ENCODE results near the gene RAB13. TPM values are rescaled to one million over a fixed set of nuclear protein-coding genes. Genes with fewer than 3 reads are reported as not detected.
A peak's percentile ranks its signal among the peaks of the same experiment; 100 is the strongest.

RAB13 gene
- total RNA-seq, 1 donor from 2014 or later: 24.2 TPM

DNA sequence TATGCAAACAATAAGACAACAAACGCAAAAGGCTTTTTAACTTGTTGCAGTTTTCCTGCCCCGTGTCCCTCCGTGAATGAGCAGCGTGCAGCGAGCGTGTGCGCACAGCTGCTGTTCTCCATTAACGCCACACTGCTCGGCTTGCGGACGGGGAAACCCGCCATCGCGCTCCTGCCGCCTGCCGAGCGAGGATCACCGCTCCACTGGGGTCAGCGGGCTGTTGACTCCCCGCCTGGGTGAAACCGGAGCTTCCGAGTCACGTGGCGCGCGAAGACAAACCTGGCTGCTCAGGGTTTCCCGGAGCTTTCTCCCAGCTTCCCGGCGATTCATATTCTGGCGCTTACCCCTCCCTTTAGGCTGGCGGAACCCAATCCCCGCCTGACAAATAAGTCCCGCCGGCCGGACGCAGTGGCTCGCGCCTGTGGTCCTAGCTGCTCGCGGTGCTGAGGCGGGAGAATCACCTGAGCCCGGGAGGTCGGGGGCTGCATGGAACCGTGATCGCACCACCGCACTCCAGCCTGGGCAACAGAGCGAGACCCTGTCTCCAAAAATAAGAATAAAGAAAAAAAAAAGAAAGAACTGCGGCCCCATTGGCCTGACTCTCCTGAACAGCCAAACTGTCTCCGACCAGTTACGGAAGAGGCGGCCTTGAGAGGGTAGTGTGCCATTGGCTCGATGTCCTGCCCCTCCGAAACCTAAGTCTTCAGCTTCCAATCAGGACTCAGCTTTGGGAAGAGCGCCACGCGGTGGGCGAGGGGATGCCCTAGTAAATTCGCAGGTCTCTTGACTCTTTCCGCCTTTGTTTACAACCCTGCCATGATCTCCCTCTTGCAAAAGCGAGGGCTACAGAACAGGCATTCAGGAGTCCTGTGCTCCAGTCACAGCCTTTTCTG, 18.8 kb downstream of the RAB13 start, which contains the start of gene CREB3L4:
Gene CREB3L4 (plus strand): TSS at position 796 of the 893 bp plus-strand sequence. CDS start 624 bp downstream, outside the sequence.
- Histone ChIP-seq H3K36me3 (ENCODE audit: control insufficient read depth, insufficient read depth, low read length) (no peaks in the 10 kb centered on the region), H3K27me3 (ENCODE audit: control insufficient read depth, insufficient read depth, low read length) (no peaks in the 10 kb centered on the region), H3K4me3 (ENCODE audit: low read depth, low read length) (peak within 1 kb of the TSS; percentile 57)
- DNase-seq (ENCODE audit: low read depth): peak; percentile 97
- FAIRE-seq: no peak
- TF ChIP-seq, protein P1, sequence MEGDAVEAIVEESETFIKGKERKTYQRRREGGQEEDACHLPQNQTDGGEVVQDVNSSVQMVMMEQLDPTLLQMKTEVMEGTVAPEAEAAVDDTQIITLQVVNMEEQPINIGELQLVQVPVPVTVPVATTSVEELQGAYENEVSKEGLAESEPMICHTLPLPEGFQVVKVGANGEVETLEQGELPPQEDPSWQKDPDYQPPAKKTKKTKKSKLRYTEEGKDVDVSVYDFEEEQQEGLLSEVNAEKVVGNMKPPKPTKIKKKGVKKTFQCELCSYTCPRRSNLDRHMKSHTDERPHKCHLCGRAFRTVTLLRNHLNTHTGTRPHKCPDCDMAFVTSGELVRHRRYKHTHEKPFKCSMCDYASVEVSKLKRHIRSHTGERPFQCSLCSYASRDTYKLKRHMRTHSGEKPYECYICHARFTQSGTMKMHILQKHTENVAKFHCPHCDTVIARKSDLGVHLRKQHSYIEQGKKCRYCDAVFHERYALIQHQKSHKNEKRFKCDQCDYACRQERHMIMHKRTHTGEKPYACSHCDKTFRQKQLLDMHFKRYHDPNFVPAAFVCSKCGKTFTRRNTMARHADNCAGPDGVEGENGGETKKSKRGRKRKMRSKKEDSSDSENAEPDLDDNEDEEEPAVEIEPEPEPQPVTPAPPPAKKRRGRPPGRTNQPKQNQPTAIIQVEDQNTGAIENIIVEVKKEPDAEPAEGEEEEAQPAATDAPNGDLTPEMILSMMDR (IDR thresholded peaks at IDR 0.05; ENCODE audit: insufficient read depth, low read length, severe bottlenecking): peak; percentile 42

DNA sequence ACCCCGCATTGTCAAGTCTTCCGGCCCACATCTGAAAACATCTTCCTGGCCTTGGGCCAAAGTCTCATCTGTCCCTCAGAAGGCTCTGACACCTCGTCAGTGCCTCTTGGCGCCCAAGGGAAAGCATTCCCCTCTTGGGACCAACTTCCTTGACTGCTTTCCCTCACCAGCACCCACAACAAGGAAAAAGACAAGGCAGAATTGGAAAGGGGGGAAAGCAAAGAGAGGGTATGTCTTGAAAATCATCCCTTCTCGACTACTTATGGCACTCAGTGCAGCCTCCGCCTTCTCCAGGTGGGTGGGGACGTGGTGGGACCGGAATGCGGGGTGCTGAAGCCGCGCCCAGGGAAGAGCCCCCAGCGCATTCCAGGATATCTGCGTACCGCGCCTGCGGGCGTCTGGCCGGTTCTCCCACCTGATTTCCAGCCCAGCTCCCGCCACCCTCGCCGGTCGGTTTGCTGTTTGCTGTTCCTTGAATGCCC, 22.2 kb downstream of the RAB13 start:
- Histone ChIP-seq H3K4me3 (ENCODE audit: low read depth, low read length) (peak overlapping the region; percentile 80), H3K27me3 (ENCODE audit: control insufficient read depth, insufficient read depth, low read length) (no peaks in the 10 kb centered on the region), H3K36me3 (ENCODE audit: control insufficient read depth, insufficient read depth, low read length) (peaks cover 9% of the 10 kb centered on the region)
- FAIRE-seq (no peak), DNase-seq (ENCODE audit: low read depth) (peak; percentile 74)
- TF ChIP-seq, protein P1 (IDR thresholded peaks at IDR 0.05; ENCODE audit: insufficient read depth, low read length, severe bottlenecking): no peak

DNA sequence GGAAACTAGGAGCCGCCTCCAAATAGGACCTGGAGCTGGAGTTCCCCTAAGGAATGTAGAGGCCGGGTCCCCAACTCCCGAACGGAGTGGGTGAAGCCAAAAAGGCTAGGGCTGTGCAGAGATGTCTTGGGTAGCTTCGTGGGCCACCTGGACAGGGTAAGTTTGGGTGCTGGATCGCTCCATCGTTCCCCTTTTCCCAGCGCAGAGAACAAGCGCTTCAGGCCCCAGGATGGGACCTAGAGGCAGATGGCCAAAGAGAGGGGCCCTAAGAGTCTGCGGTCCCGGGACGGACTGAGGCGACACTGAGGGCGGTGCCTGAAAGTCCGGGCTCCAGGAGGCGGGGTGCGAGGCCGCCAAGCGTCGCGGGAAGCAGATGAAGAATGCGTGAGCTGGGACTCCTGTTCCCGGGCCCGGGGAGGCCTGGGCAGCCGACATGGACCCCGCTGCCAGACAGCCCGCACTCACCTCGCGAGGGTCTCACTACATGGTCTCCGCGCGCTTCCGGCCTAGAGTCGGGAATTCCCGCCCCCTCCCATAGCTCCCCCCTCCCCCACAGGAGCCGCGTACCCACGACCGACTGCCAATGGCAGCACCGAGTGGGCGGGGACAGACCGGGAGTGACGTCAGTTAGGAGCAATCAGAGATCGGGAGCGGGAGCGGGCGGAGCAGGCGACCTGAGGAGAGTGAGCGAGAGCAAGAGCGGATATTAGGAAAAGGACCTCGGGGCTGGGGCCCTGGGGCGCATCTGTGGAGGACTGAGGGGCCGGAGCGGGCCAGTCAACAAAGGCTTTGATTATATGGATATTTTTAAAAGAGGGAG, 22.9 kb downstream of the RAB13 start, which contains the start of gene SLC39A1:
Gene SLC39A1 (minus strand): TSS at position 508 of the 820 bp plus-strand sequence. CDS start 822 bp downstream, outside the sequence.
- Histone ChIP-seq H3K4me3 (ENCODE audit: low read depth, low read length) (peak within 1 kb of the TSS; percentile 80), H3K36me3 (ENCODE audit: control insufficient read depth, insufficient read depth, low read length) (peaks cover 9% of the 10 kb centered on the region), H3K27me3 (ENCODE audit: control insufficient read depth, insufficient read depth, low read length) (no peaks in the 10 kb centered on the region)
- TF ChIP-seq, protein P1 (IDR thresholded peaks at IDR 0.05; ENCODE audit: insufficient read depth, low read length, severe bottlenecking): no peak
- no peak for FAIRE-seq
- DNase-seq (ENCODE audit: low read depth): peak; percentile 92

DNA sequence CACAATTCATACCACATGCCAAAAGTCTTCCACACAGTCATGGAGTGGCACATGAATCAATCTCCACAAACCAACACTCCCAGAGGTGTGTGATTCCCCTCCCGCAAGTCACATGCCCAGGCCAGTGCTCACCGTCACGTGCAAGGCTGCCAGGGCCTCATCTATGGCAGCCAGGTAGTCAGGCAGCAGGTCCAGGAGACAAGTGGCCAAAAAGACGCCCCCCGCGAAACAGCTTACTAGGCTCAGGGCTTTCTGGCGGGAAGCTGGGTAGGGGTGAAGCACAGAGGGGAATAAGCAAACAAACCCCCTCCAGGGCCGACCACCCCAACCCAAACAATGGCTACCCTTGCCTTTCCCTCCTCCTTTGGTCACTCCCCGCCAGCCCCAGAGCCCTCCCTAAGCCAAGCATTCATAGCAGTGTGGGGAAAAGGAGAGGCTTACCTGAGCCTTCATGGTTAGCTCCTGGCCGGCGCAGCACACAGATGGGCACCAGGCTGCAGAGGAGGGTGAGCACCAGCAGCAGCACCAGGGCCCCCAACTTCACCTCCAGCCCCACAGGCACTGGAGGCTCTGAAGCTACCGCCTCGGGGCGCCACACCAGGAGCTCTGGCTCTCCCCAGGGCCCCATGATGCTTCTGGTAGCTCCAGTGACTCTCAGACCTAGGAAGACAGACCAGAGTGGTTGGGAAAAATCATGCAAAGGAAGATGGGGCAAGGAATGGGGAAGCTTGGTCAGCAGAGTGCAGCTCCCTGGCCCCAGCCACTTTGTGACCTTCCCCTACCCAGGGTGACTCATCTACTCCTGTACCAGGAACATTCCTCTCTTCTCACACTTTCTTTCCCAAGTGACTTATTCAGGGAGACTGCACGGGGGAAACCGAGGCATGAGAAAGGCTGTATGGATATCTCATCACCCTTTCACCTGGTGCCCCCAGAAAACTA, 23.8 kb downstream of the RAB13 start:
- Histone ChIP-seq H3K4me3 (ENCODE audit: low read depth, low read length) (peak overlapping the region; percentile 80), H3K36me3 (ENCODE audit: control insufficient read depth, insufficient read depth, low read length) (peaks cover 9% of the 10 kb centered on the region), H3K27me3 (ENCODE audit: control insufficient read depth, insufficient read depth, low read length) (no peaks in the 10 kb centered on the region)
- FAIRE-seq: no peak
- DNase-seq (ENCODE audit: low read depth): peak; percentile 65
- TF ChIP-seq, protein P1 (IDR thresholded peaks at IDR 0.05; ENCODE audit: insufficient read depth, low read length, severe bottlenecking): no peak

DNA sequence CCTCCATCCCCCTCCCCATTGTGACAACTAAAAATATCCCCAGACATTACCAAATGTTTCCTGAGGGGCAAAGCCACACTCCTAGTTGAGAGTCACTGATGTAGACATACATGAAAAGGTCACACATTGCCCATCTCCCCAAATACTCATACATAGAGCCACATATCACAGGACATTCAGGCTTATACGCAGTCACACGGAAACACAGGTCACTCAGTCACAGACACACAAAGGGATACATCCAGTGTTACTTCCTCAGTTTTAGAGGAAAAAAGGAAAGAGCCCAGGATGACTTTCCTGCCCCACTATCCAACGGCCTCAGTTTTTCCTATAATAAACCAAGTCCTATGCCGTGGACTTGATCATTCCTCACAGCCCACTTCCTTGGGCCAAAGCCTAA, 24.7 kb downstream of the RAB13 start:
- TF ChIP-seq, protein P1 (IDR thresholded peaks at IDR 0.05; ENCODE audit: insufficient read depth, low read length, severe bottlenecking): no peak
- FAIRE-seq (no peak), DNase-seq (ENCODE audit: low read depth) (no peak)
- peaks cover 9% of the 10 kb centered on the region for H3K36me3 ChIP-seq (ENCODE audit: control insufficient read depth, insufficient read depth, low read length)
- H3K27me3 ChIP-seq (ENCODE audit: control insufficient read depth, insufficient read depth, low read length): no peaks in the 10 kb centered on the region
- no peak overlapping the region for H3K4me3 ChIP-seq (ENCODE audit: low read depth, low read length)
